Mucosa of rectum (tissue), 2 donors: ENCODE measurements around the gene GSK3A.

ENCODE experiments used
- H3K27ac ChIP-seq, 2 donors: one replicate each; pipeline ENCODE4 v1.7.0; 2013; ENCODE audit warnings: inconsistent platforms in 2 of 2, low read depth in 2 of 2, low read length in 2 of 2
- H3K27me3 ChIP-seq, 2 donors: one replicate each; pipeline ENCODE4 v1.7.0; 2013; ENCODE audit warnings: low read length in 2 of 2; ENCODE audit not compliant: control insufficient read depth in 2 of 2, insufficient read depth in 2 of 2
- H3K36me3 ChIP-seq, 2 donors: one replicate each; pipeline ENCODE4 v1.7.0; 2013; ENCODE audit warnings: low read length in 2 of 2; ENCODE audit not compliant: control insufficient read depth in 2 of 2, insufficient read depth in 2 of 2
- H3K4me1 ChIP-seq, 2 donors: one replicate each; pipeline ENCODE4 v1.7.0; 2013; ENCODE audit warnings: low read length in 2 of 2, mild to moderate bottlenecking in 1 of 2; ENCODE audit not compliant: control insufficient read depth in 2 of 2, insufficient read depth in 2 of 2
- H3K4me3 ChIP-seq, 2 donors: one replicate each; pipeline ENCODE4 v1.7.0; 2013; ENCODE audit warnings: low read length in 2 of 2
- H3K9ac ChIP-seq, 2 donors: one replicate each; pipeline ENCODE4 v1.7.0; 2013; ENCODE audit warnings: low read length in 2 of 2, low read depth in 1 of 2, mild to moderate bottlenecking in 1 of 2
- H3K9me3 ChIP-seq, 2 donors: one replicate each; pipeline ENCODE4 v1.7.0; 2013; ENCODE audit warnings: low read length in 2 of 2; ENCODE audit not compliant: control insufficient read depth in 2 of 2
- donor health status: healthy.
- donor health status: Normal muscosa, but diverticular disease.

Gene GSK3A

GRCh38 chr19:42200116-42200715, 42.2 kb downstream of the GSK3A start:
- H3K9me3 ChIP-seq: no peaks in the 10 kb centered on the region
- peaks cover 52 to 80% of the 10 kb centered on the region in 2 donors for H3K36me3 ChIP-seq
- no peaks in the 10 kb centered on the region for H3K27me3 ChIP-seq
- H3K4me1 ChIP-seq: peaks cover 26 to 44% of the 10 kb centered on the region in 2 donors
- H3K27ac ChIP-seq: peak overlapping the region in 1 of 2 donors; percentile 85
- peak overlapping the region in 1 of 2 donors; percentile 22 for H3K4me3 ChIP-seq
- H3K9ac ChIP-seq: peak overlapping the region in 1 of 2 donors; percentile 38

GRCh38 chr19:42199440-42200115, 42.8 kb downstream of the GSK3A start:
- Histone ChIP-seq H3K9ac (peak overlapping the region in 1 of 2 donors; percentile 54), H3K27me3 (no peaks in the 10 kb centered on the region), H3K4me1 (peaks cover 26 to 44% of the 10 kb centered on the region in 2 donors), H3K27ac (peak overlapping the region; percentile 29 to 85), H3K4me3 (peak overlapping the region in 1 of 2 donors; percentile 22), H3K36me3 (peaks cover 47 to 74% of the 10 kb centered on the region in 2 donors), H3K9me3 (no peaks in the 10 kb centered on the region)

- Histone ChIP-seq H3K9me3 (no peaks in the 10 kb centered on the region), H3K36me3 (peaks cover 43 to 67% of the 10 kb centered on the region in 2 donors), H3K9ac (peak overlapping the region in 1 of 2 donors; percentile 54), H3K4me3 (no peak overlapping the region), H3K27ac (peak overlapping the region; percentile 29 to 85), H3K27me3 (no peaks in the 10 kb centered on the region), H3K4me1 (peaks cover 26 to 44% of the 10 kb centered on the region in 2 donors)
Measured at GRCh38 chr19:42198676-42199439, 43.5 kb downstream of the GSK3A start.

GRCh38 chr19:42197375-42197817, 45.0 kb downstream of the GSK3A start:
- H3K9ac ChIP-seq: no peak overlapping the region

GRCh38 chr19:42196011-42197001, 46.1 kb downstream of the GSK3A start:
- H3K27ac ChIP-seq: peak overlapping the region in 1 of 2 donors; percentile 48
- H3K4me1 ChIP-seq: peaks cover 43 to 50% of the 10 kb centered on the region in 2 donors
- peaks cover 25 to 43% of the 10 kb centered on the region in 2 donors for H3K36me3 ChIP-seq

More at GRCh38 chr19:42197375-42197817, 45.0 kb downstream of the GSK3A start:
- Histone ChIP-seq H3K9me3 (peaks cover 0 to 3% of the 10 kb centered on the region in 2 donors), H3K4me3 (no peak overlapping the region), H3K27ac (peak overlapping the region; percentile 20 to 48), H3K4me1 (peaks cover 35 to 43% of the 10 kb centered on the region in 2 donors), H3K36me3 (peaks cover 33 to 54% of the 10 kb centered on the region in 2 donors), H3K27me3 (no peaks in the 10 kb centered on the region)

GRCh38 chr19:42193706-42194105, 48.7 kb downstream of the GSK3A start:
- H3K9me3 ChIP-seq: peaks cover 0 to 3% of the 10 kb centered on the region in 2 donors
- peak overlapping the region; percentile 62 to 90 for H3K27ac ChIP-seq
- H3K4me3 ChIP-seq: peak overlapping the region; percentile 9 to 18
- peaks cover 7 to 20% of the 10 kb centered on the region in 2 donors for H3K36me3 ChIP-seq
- no peak overlapping the region for H3K9ac ChIP-seq
- peaks cover 36% of the 10 kb centered on the region in 2 donors for H3K4me1 ChIP-seq
- H3K27me3 ChIP-seq: no peaks in the 10 kb centered on the region

More at GRCh38 chr19:42196011-42197001, 46.1 kb downstream of the GSK3A start:
- no peak overlapping the region for H3K9ac ChIP-seq
- H3K4me3 ChIP-seq: no peak overlapping the region
- peaks cover 0 to 3% of the 10 kb centered on the region in 2 donors for H3K9me3 ChIP-seq
- no peaks in the 10 kb centered on the region for H3K27me3 ChIP-seq

- H3K36me3 ChIP-seq: peaks cover 5 to 15% of the 10 kb centered on the region in 2 donors
- peak overlapping the region; percentile 9 to 18 for H3K4me3 ChIP-seq
- H3K9ac ChIP-seq: no peak overlapping the region
- H3K27ac ChIP-seq: peak overlapping the region; percentile 62 to 90
- no peaks in the 10 kb centered on the region for H3K27me3 ChIP-seq
- H3K4me1 ChIP-seq: peaks cover 32 to 34% of the 10 kb centered on the region in 2 donors
- H3K9me3 ChIP-seq: peaks cover 0 to 3% of the 10 kb centered on the region in 2 donors
Measured at GRCh38 chr19:42193294-42193693, 49.1 kb downstream of the GSK3A start.

- no peak overlapping the region for H3K4me3 ChIP-seq
- peaks cover 0 to 4% of the 10 kb centered on the region in 2 donors for H3K36me3 ChIP-seq
- peak overlapping the region; percentile 26 to 63 for H3K9ac ChIP-seq
- no peaks in the 10 kb centered on the region for H3K27me3 ChIP-seq
- peaks cover 21 to 24% of the 10 kb centered on the region in 2 donors for H3K4me1 ChIP-seq
- H3K27ac ChIP-seq: peak overlapping the region; percentile 90 to 95
- peaks cover 0 to 3% of the 10 kb centered on the region in 2 donors for H3K9me3 ChIP-seq
Measured at GRCh38 chr19:42191855-42192254, 50.5 kb downstream of the GSK3A start.

- Histone ChIP-seq H3K9me3 (peaks cover 0 to 3% of the 10 kb centered on the region in 2 donors), H3K36me3 (peaks cover 0 to 4% of the 10 kb centered on the region in 2 donors), H3K27ac (peak overlapping the region; percentile 90 to 95), H3K27me3 (no peaks in the 10 kb centered on the region), H3K4me3 (no peak overlapping the region), H3K9ac (peak overlapping the region; percentile 26 to 63), H3K4me1 (peaks cover 17 to 24% of the 10 kb centered on the region in 2 donors)
Measured at GRCh38 chr19:42191330-42191729, 51.1 kb downstream of the GSK3A start.
